Measurements from ENCODE around the gene ODAD3.
"Not testable (repeated sequence)": the region's sequence is repeated elsewhere in the genome, so short reads cannot be mapped to it uniquely, and the experiment has no call there.

The ODAD3 gene

DNA sequence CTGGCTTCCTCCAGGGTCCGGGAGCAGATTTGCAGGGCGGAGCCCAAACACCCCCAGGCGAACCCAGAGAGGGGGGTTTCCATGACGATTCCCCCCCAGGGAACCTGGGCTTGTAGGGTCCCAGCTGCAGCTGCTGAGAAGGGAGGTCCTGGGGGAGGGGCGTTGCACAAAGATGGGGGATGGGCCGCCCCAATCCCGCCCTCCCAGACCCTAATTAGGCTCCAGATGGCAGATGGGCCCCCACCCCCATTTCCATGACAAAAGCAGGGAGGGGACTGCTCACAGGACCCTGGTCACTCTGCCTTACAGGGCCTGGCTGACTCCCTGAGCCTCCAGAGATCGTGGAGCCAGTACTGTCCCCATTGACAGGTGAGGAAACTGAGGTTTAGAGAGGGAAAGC lies 30.7 kb upstream of the ODAD3 start:
- no peak for TF ChIP-seq CTCF (IDR thresholded peaks at IDR 0.05; ENCODE audit: low read depth, low read length, missing control alignments)
- no peak overlapping the region for H3K4me3 ChIP-seq (replicated peaks; ENCODE audit: low read depth, low read length)
- DNase-seq (ENCODE audit: extremely low read depth, low read depth), result no peak

DNA sequence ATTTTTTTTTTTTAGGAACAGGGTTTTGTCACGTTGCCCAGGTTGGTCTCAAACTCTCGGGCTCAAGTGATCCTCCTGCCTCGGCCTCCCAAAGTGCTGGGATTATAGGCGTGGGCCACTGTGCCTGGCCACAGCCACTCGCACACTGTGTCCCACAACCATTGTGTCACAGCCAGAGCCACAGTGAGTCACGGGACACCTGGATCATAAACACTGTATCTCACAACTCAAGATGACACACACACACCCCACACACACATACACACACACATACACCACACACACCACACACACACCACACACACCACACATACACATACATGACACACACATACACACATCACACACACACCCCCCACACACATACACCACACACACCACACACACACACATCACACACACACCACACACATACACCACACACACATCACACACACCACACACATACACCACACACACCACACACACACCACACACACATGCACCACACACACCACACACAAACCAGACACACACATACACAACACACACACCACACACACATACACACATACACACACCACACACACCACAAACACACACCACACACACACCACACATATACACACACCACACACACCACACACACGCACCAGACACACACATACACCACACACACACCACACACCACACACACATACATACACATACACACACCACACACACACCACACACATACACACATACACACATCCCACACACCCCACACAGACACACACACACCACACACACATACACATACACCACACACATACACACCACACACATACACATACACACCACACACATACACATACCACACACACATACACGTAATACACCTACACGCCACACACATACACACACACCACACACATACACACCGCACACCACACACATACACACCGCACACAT lies 29.7 kb upstream of the ODAD3 start:
- no peak for TF ChIP-seq CTCF (IDR thresholded peaks at IDR 0.05; ENCODE audit: low read depth, low read length, missing control alignments)

DNA sequence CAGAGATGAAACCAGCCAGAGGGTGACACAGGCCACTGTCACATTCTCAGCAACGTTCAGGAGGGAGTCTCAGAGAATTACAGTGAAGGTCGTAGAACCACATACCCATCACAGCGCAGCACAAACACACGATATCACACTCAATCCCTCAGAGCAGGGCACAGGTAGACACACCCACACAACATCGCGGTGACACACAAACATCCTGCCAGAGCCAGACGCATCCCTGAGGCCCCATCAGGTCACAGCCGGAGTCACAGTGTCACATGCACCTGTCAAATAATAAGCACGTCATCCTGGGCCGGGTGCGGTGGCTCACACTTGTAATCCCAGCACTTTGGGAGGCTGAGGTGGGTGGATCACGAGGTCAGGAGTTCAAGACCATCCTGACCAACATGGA lies 28.5 kb upstream of the ODAD3 start:
- TF ChIP-seq CTCF (IDR thresholded peaks at IDR 0.05; ENCODE audit: low read depth, low read length, missing control alignments), result no peak
- no peak overlapping the region for H3K4me3 ChIP-seq (replicated peaks; ENCODE audit: low read depth, low read length)
- DNase-seq (ENCODE audit: extremely low read depth, low read depth), result no peak

More for the DNA sequence above, 29.7 kb upstream of the ODAD3 start:
- DNase-seq (ENCODE audit: extremely low read depth, low read depth), result no peak
- no peak overlapping the region for H3K4me3 ChIP-seq (replicated peaks; ENCODE audit: low read depth, low read length)

- no peak for TF ChIP-seq CTCF (IDR thresholded peaks at IDR 0.05; ENCODE audit: low read depth, low read length, missing control alignments)
- no peak for DNase-seq (ENCODE audit: extremely low read depth, low read depth)
- H3K4me3 ChIP-seq (replicated peaks; ENCODE audit: low read depth, low read length), result no peak overlapping the region
Observed at GRCh38 chr19:11461453-11461852, 26.5 kb upstream of the ODAD3 start.

DNA sequence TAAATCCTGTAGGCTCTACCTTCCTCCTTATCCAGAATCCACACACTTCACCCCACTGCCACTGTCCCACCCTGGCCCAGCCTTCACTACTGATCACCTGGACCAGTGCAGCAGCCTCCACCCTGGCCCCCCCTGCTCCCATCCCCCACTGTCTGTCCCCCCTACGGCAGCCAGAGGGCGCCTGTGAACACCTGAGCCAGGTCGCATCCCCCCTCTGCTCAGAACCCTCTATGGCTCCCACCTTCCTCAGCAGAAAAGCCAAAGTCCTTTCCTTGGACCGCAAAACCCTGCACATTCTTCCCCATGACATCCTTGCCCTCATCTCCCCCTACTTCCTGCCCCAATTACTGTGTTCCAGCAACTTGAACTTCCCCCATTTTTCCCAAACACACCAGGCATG lies 25.3 kb upstream of the ODAD3 start:
- TF ChIP-seq CTCF (IDR thresholded peaks at IDR 0.05; ENCODE audit: low read depth, low read length, missing control alignments), result peak; percentile 41
- no peak for DNase-seq (ENCODE audit: extremely low read depth, low read depth)
- no peak overlapping the region for H3K4me3 ChIP-seq (replicated peaks; ENCODE audit: low read depth, low read length)

- DNase-seq (ENCODE audit: extremely low read depth, low read depth); H3K4me3 ChIP-seq (replicated peaks; ENCODE audit: low read depth, low read length): not testable (repeated sequence)
Observed at GRCh38 chr19:11458912-11459311, 24.0 kb upstream of the ODAD3 start.

- no peak for TF ChIP-seq CTCF (IDR thresholded peaks at IDR 0.05; ENCODE audit: low read depth, low read length, missing control alignments)
- no peak for DNase-seq (ENCODE audit: extremely low read depth, low read depth)
- H3K4me3 ChIP-seq (replicated peaks; ENCODE audit: low read depth, low read length), result no peak overlapping the region
Observed at GRCh38 chr19:11458236-11458900, 23.4 kb upstream of the ODAD3 start.

Data from HFF-Myc (cell line).